ENCODE results near the gene OXCT1. TPM values are rescaled to one million over a fixed set of nuclear protein-coding genes. Genes with fewer than 3 reads are reported as not detected.

The OXCT1 gene
- total and polyA plus RNA-seq, 2 of the 8 experiments (the other 6 are each of a cell fraction or from before 2014, with no cell fraction given): 10.1 to 28.2 TPM

- no peak for TF ChIP-seq ATF3 (IDR thresholded peaks at IDR 0.05; ENCODE audit: insufficient read depth, low read depth, low read length)
- no peak for TF ChIP-seq SP2 (IDR thresholded peaks at IDR 0.05; ENCODE audit: low read length)
- no peak for TF ChIP-seq RBBP5 (IDR thresholded peaks at IDR 0.05; ENCODE audit: borderline replicate concordance, low read depth, low read length)
- TF ChIP-seq JUND (IDR thresholded peaks at IDR 0.05; ENCODE audit: low read length): no peak
- no peak for TF ChIP-seq KDM4A (IDR thresholded peaks at IDR 0.05; ENCODE audit: low read depth, low read length, severe bottlenecking)
These were observed 8.6 kb upstream of the OXCT1 start (continued) for GRCh38 chr5:41878643-41879478.

All from H1 (cell line).